Adipose tissue (tissue), 3 donors: ENCODE results near the gene ERVFRD-1. TPM values are rescaled to one million over a fixed set of nuclear protein-coding genes. Genes with fewer than 3 reads are reported as not detected.

Experiments used
- H3K27ac ChIP-seq: one replicate; pipeline ENCODE4 v1.5.1; 2013; ENCODE audit warnings: low read depth, low read length
- WGBS, 3 donors: extraction: QIAGEN DNeasy Blood & Tissue Kit; methylation state at CpG; one replicate each; pipeline ENCODE4 v1.1.7; 2013; 5-methylcytosine and 5-hydroxymethylcytosine counted together
- polyA plus RNA-seq, 3 donors: library from polyadenylated mRNA; stranded (reverse); fragments of 200-250 nt; gene quantifications; one replicate each; pipeline ENCODE4 v1.2.3, GENCODE V29; 2013
- donor health status: healthy with polysubstance abuse.
- donor health status: Bipolar disorder and iron deficiency.
- donor health status: healthy.

The ERVFRD-1 gene, protein sequence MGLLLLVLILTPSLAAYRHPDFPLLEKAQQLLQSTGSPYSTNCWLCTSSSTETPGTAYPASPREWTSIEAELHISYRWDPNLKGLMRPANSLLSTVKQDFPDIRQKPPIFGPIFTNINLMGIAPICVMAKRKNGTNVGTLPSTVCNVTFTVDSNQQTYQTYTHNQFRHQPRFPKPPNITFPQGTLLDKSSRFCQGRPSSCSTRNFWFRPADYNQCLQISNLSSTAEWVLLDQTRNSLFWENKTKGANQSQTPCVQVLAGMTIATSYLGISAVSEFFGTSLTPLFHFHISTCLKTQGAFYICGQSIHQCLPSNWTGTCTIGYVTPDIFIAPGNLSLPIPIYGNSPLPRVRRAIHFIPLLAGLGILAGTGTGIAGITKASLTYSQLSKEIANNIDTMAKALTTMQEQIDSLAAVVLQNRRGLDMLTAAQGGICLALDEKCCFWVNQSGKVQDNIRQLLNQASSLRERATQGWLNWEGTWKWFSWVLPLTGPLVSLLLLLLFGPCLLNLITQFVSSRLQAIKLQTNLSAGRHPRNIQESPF
- under 1 TPM in 2 of 3 donors, not detected in 1; 0.01 to 0.06 TPM for polyA plus RNA-seq

DNA sequence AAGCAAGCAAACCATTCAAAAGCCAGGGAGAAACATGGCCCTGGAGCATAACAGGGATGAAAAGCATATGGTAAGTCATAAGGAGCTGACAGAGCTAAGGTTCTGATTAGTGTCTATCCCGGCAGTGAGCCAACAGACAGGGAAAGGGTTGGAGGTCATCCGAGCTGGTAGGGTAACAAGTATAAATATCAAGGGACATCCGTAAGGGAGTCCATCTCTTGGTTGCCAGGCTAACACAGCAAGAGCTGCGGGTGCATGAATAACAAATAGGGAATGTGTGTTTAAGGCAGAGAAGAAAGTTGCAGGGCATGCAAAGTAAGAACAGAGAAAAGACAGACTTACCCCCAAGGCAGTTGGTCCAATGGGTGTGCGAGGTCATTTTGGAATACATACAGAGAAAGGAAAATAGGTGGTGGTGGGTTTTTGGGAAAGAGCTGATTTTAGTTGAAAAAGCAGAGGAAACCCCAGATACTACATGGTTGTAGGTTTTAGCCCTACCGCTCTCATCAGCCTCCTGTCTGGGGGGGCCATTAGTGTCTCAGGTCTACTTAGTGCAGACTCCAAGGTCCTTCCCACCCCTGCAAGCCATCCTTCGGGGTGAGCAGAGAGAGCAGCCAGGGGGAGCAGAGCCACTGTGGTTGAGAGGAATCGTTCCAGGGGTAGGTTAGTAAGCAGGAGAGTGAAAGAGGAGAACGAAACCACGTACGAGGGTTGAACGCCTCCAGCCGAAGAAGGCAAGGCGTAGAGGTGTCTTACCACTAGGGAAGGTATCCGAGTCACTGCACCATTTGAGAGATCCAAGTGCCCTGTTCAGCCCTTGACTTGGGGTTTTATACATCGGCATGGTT is at the start of gene ERVFRD-1:
Gene ERVFRD-1 (minus strand): TSS at position 805 of the 848 bp plus-strand sequence. CDS start 6,415 bp downstream, outside the sequence.
- H3K27ac ChIP-seq, result no peak within 1 kb of the TSS
- WGBS, 3 donors, result 76 to 82% (median 77%) methylated on average over 16 of the region's 16 CpGs

DNA sequence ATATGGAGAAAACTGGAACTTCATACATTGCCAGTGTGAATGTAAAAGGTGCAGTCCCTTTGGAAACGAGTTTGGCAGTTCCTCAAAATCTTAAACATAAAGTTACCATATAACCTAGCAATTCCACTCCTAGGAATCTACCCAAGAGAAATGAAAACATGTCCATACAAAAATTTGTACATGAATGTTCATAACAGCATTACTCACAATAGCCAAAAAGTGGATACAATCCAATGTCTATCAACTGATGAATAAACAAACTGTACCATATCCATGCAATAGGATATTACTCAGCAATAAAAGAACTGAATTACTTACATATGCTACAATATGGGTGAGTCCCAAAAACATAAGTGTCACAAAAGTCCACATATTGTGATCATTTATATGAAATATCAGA is 48.7 kb upstream of the ERVFRD-1 start:
- 71 to 89% (median 76%) methylated on average over 1 of the region's 1 CpG for WGBS, 3 donors

DNA sequence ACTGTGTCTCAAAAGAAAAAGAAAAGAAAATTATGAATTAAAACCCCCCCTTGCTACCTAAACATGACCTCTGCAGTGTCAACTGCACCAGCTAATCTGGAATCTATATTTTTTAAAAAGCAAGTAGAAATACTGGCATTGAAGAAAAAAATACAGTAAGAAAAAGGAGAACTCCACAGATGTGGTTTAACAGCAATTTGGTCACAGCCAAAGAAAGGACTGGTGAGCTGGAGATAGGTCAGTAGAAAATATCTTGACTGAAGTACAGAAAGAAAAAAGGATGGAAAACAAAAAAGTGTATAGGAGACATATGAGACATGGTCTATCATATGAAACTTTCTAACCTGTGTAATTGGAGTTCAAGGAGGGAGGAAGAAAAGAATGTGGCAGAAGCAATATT is 44.1 kb upstream of the ERVFRD-1 start:
- no peak overlapping the region for H3K27ac ChIP-seq

More for the DNA sequence above, 48.7 kb upstream of the ERVFRD-1 start:
- H3K27ac ChIP-seq, result no peak overlapping the region

DNA sequence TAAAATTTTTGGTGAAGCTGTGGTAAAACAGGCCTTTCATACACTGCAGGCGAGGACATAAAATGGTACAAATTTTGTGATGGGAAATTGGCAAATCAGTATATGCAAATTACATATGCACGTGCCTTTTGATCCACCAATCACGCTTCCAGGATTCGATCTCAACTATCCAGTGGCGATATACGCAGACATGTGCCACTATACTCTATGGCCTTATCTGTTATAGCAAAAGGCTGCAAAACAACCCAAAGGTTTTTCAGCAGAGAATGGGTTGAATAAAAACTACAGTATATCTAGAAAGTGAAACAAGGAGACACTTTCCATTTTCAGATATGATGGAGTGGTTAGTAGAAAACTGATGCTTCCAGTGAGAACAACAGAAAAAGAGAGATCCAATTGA is 41.9 kb upstream of the ERVFRD-1 start:
- 97 to 98% (median 97%) methylated on average over 6 of the region's 6 CpGs for WGBS, 3 donors

DNA sequence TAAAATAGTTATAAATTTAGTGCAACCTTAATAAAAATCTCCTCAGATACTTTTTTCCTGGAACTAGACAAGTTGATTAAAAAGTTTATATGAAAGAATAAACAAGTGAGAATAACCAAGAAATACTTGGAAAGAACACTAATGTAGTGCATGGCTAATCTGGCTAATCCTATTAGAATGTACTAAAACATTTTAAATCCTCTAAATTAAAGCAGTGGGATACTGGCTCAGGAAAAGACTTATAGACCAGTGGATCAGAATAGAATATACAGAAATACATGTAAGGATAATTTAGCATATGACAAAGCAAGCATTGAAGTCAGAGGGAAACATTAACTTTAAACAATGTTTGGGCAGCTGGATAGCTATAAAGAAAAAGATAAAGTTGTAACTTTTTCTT is 41.1 kb upstream of the ERVFRD-1 start:
- no peak overlapping the region for H3K27ac ChIP-seq

More for the DNA sequence above, 41.9 kb upstream of the ERVFRD-1 start:
- no peak overlapping the region for H3K27ac ChIP-seq

DNA sequence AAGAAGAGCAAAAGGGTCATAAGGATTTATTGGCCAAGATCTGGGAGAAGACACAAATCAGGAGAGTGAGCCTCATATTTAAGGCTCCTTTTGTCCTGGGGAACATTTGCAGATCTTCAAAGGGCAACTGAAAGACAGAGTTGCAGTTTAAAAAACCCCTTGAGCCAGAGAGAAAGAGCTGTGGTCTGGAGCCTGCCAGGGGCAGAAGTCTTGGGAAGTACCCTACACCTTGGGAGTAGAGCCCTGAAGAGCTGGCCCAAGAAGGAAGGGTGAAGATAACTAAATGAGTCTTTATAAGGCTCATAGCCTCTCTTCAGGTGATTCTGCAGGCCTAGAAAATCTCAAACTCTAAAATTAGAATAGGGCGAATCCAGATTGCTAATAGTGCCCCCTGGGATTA is 40.0 kb upstream of the ERVFRD-1 start:
- H3K27ac ChIP-seq, result no peak overlapping the region
- WGBS, 3 donors, result 86 to 100% (median 87%) methylated on average over 1 of the region's 1 CpG

DNA sequence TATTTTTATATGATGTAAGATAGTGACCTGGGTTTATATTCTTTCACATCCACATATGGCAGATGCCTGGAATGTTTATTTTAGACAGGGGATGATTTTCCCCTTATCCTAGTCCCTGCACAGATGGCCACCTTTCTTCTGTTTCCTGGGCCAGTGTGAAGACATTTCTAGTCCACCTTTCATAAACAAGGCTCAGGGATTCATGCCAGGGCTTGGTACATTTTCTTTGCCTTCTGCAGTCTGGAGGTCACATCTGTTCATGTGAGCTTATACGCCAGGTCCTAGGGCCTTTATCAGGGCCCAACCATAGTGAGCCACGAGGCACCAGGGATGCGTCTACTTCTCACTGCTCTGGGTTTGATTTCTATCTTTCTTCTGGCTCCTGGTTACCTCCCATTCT is 38.0 kb upstream of the ERVFRD-1 start:
- 90 to 95% (median 92%) methylated on average over 3 of the region's 3 CpGs for WGBS, 3 donors
- H3K27ac ChIP-seq, result no peak overlapping the region

DNA sequence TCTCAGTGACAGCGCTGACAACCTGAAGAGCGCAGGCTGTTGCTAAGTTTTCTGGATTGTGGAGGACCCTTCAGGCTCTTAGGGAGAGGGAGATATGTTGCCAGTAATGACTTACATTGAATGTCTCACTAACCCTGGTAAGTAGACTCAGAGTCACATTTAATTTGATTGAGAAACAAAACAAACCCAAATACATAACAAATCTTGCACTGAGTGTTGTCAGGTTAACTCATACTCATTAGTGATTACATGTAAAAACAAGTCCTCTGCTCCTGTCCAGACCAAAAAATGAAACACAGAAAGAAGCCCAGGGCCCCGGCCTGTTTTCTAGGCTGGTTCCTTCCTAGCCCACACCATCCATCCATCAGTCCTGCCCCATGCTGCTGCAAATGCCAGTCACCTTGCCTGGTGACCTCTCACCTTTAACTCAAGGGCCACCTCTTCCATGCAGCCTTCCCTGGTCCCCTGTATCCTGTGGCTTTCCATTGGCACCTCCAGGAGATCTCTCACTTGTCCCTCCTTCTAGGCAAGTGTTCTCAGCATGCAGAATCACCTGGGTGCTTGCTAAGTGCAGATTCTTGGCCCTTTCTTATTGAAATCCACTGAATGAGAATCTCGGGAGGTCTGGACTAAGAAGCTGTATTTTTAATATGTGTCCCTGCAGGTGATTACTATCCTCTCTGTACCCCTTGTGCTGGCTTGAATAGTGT is 34.7 kb upstream of the ERVFRD-1 start:
- H3K27ac ChIP-seq, result no peak overlapping the region
- 88 to 95% (median 94%) methylated on average over 4 of the region's 4 CpGs for WGBS, 3 donors

DNA sequence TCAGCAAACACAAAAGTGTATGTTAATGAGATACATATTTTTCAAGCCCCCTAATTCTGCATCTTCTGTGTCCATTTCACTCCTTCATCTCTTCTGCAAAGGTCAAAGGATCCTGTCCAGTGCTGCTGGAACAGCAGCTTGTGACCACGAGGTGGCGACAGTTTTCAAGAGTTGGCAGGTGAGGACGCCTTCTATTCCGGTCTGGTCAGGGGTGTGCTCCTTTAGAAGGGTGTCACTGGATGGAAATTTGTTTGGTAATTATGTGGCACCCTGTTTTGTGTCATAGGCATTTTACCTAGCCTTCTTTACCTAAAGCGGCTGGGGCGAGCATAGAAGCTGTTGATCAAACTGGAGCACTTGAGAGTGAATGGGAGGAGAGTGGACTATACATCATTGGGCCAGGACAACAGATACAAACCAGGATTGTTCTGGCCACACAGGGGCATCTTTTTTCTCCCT is 32.9 kb upstream of the ERVFRD-1 start:
- no peak overlapping the region for H3K27ac ChIP-seq
- WGBS, 3 donors, result 17 to 22% (median 18%) methylated on average over 6 of the region's 6 CpGs

DNA sequence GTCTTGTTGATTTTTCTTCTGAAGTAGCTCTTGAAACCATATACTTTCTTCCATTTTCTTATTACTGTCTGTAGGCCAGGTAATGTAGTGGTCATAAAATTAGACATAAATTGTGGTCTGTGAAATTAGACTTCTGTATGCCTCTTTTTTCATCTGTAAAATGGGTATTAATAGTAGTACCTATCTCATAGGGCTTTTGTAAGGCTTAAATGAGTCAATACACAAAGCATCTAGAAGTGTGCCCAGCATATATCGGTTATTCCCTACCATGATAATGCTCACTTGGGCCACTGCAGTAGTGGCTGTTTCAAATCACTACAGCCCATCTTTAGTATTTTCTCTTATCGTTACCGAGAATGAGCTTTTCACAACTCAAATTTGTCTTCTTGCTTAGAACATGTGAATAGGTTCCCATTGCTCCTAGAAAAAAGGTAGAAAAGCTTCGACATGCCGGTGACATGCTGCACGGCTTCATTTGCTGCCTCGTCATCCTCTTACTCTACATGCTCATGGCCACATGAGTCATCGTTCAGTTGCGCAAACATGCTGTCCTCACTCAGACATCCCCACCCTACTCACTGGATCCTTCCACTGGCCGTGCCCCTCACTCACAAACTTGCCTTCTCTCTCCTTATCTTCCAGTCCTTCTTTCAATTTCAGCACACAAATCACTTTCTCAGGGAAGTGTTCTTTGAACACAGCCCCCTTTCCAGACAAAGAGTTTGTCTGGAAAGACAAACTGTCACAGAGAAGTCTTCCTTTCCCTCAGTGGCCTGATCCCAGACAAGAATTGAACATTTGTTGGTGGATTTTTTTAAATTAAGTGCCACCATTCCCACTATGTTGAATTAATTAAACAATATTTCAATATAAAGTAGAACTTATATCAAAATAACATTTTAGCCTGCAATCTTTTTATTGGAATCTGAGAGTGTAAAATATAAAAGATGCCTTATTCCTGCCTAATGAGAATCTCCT is 32.2 kb upstream of the ERVFRD-1 start:
- WGBS, 3 donors, result 62 to 79% (median 67%) methylated on average over 10 of the region's 10 CpGs
- no peak overlapping the region for H3K27ac ChIP-seq

DNA sequence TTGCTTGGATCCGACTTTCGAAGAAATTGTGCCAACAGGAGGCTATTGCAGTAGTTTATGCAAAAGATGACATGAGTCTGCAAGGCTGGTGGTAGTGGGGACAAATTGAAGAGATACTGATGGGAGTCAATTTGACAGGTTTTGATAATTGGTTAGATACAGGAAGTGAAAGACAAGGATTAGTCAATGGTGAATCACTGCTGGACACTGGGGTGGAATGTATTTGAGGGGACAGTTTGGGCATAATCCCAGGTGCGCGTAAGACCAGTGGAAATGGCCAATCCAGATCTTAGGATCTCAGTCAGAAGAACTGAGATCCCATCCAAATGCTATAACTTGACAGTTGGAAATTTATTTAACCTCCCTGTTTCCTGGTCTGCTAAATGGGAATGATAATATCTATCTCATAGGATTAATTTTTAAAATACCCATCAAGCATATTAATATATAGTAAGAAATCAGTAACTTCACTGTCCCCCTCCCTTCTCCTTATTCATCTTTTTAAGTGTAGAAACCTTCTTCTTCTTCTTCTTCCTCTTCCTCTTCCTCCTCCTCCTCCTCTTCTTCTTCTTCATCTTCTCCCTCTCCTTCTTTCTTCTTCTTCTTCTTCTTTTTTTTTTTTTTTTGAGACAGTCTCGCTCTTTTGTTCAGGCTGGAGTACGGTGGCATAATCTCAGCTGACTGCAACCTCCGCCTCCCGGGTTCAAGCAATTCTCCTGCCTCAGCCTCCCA is 30.9 kb upstream of the ERVFRD-1 start:
- H3K27ac ChIP-seq, result no peak overlapping the region
- 96% methylated on average over 8 of the region's 8 CpGs for WGBS, 3 donors

DNA sequence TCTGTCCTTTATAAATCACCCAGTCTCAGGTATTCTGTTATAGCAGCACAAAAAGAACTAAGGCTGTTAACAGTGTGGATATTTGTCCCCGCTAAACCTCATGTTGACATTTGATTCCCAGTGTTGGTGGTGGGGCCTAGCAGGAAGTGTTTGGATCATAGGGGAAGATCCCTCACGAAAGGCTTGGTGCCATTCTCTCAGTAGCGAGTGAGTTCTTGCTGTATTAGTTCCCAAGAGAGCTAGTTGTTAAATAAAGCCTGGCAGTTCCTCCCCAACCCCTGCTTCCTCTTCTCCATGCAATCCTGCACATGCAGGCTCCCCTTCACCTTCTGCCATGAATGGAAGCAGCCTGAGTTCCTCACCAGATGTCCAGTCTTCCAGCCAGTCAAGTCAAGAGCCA is 29.8 kb upstream of the ERVFRD-1 start:
- H3K27ac ChIP-seq, result no peak overlapping the region
- WGBS, 3 donors, result 72 to 89% (median 82%) methylated on average over 3 of the region's 3 CpGs

DNA sequence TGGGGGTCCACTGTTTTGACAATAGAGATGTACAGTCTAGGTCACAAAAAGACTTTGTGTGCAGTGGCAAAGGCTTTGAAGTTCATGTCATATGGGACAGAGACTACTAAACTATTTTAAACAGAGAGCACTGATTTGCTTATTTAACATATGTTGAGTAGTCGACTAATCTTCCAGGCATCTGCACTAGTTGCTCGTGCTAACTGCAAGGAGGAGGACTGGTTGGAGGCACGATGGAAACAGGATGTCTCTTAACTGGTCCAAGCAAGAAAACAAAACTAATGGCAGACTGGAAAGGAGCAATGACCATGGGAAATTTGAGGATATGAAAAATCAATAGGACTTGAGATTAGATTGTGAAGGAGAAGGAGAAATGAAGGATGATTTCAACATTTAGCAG is 28.5 kb upstream of the ERVFRD-1 start:
- 79 to 89% (median 85%) methylated on average over 3 of the region's 3 CpGs for WGBS, 3 donors
- H3K27ac ChIP-seq, result no peak overlapping the region

DNA sequence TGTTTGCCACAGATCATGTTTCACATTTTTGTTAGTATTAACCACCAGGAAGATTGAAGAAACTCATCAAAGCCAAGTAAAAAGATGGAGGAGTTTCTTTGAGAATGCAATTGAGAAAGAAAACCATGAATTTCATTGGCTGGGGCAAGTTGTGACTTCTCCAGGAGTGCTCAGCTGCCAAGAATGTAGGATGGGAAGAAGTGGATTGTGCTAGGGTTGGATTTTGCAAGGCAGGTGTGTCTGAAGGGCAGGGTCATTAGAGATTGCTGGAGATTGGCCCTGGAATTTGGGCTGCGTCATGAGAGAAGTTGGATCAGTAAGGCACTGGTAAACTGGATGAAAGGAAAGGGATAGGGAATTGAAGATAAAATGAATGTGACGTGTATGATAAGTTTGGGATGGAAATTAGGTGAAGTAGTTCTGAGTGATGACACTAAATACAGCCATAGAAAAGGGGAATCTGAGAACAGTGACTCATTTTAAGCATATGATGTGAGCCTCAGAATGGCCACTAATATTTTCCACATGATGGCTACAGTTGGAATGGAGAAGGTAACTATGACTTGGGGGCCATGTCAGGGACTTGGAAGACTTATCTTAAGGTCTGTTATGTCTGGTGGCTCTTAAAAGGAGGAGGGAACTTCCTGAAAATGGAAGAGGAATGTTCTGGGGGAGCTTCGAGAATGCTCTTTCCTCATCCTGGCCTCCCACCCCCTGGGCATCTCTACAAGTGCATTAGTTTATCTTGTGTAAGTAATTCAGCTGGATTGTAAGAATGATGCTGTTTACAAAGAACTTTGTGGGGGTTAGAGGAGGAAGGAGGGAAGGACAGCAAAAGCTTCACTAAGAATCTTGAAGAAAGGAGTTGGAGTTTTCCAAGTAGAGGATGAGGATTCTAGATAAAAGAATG is 27.8 kb upstream of the ERVFRD-1 start:
- H3K27ac ChIP-seq, result no peak overlapping the region
- 81 to 92% (median 82%) methylated on average over 3 of the region's 3 CpGs for WGBS, 3 donors

DNA sequence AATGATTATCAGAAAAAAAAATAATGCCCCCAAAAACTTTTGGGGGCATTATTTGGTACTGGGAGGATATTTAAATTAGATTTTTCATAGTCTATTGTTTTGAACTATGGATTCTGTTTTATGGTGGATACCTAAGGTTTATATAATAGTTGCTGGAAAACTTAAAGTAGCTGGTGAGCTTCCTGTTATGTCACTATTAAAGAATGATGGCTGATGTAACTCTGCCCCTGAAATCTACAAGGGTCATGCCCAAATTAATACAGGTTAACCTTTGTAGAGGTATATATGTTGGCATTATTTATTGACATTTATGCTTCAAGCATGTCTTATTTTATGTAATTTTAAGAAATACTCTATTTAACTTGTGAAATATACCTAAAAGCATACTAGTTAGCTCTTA is 25.3 kb upstream of the ERVFRD-1 start:
- no peak overlapping the region for H3K27ac ChIP-seq

DNA sequence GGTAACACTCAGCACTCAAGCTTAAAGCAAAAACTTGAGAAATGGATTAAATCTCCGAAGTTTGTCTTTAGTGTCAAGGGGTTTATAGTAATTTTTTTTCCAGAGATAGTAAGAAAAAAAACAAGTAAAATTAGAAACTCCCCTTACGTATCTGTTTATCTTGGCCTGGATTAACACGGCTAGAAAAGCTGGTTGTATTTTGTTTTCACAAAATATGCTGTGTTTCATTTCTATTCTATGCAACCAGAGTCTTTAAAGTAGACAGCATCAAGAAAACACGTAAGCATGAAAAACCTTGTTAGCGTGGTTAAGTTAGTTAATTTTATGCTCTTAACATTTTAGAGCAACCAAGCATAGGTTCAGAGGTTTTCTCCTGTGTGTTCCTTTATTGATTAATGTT is 21.8 kb upstream of the ERVFRD-1 start:
- 82 to 86% (median 84%) methylated on average over 5 of the region's 5 CpGs for WGBS, 3 donors

More for the DNA sequence above, 21.8 kb upstream of the ERVFRD-1 start:
- H3K27ac ChIP-seq, result no peak overlapping the region
